ENCODE measurements around the gene ARGFX.

DNA sequence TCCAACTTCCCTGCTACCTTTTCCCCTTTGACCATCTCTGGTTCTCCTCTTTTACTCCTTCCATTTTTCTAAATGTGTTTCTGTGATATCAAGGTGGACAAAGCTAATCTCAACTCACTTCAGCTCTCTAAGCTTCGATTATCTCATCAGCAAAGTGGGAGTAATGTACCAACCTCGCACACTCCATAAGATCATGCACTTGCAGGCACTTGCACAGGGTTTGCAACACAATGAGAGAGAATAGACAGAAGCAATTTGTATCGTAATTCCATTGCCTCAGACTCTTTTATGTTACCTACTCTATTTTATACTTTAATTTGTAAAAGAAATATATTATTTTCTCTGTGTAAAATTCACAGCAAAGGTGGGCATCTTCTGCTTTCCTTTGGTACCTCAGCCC is 15.0 kb upstream of the ARGFX start:
- no peak for TF ChIP-seq CTCF (IDR thresholded peaks at IDR 0.05 in 4 of 5, conservative IDR thresholded peaks at IDR 0.05 in 1 of 5)
- TF ChIP-seq POLR2A (IDR thresholded peaks at IDR 0.05): no peak
